ENCODE measurements around the gene TMEM255B. TPM values are rescaled to one million over a fixed set of nuclear protein-coding genes. Genes with fewer than 3 reads are reported as not detected.

Gene TMEM255B
- total RNA-seq, 1 donor from 2014 or later: 8.4 TPM

GRCh38 chr13:113855012-113855921 lies 96.2 kb downstream of the TMEM255B start:
- peaks cover 33% of the 10 kb centered on the region for H3K4me1 ChIP-seq (ENCODE audit: insufficient read depth, low read length)
- H3K9ac ChIP-seq (ENCODE audit: low read length): no peak overlapping the region
- no peaks in the 10 kb centered on the region for H3K9me3 ChIP-seq (ENCODE audit: insufficient read depth, low read depth, low read length)
- H3K4me3 ChIP-seq (ENCODE audit: insufficient read depth, low read depth, low read length): no peak overlapping the region
- Mint-ChIP-seq H3K4me1 (ENCODE audit: low read depth, unreplicated experiment) (peaks cover 41% of the 10 kb centered on the region), H3K27me3 (ENCODE audit: low read depth, unreplicated experiment) (no peaks in the 10 kb centered on the region), H3K9me3 (ENCODE audit: unreplicated experiment) (no peaks in the 10 kb centered on the region), H3K27ac (ENCODE audit: unreplicated experiment) (peak overlapping the region; percentile 65), H3K36me3 (ENCODE audit: low read depth, unreplicated experiment) (peaks cover 15% of the 10 kb centered on the region), H3K4me3 (ENCODE audit: unreplicated experiment) (no peak overlapping the region)
- H3K36me3 ChIP-seq (ENCODE audit: insufficient read depth, low read length): peaks cover 18% of the 10 kb centered on the region
- no peak overlapping the region for H2AFZ ChIP-seq (ENCODE audit: low read depth, low read length)
- no peak overlapping the region for H3K4me2 ChIP-seq (ENCODE audit: low read length)
- FAIRE-seq (no peak), DNase-seq (ENCODE audit: low read depth) (no peak)
- peaks cover 100% of the 10 kb centered on the region for H3K79me2 ChIP-seq (ENCODE audit: insufficient read depth, low read length)
- H4K20me1 ChIP-seq (ENCODE audit: insufficient read depth, low read length): peaks cover 90% of the 10 kb centered on the region
- TF ChIP-seq CTCF (IDR thresholded peaks at IDR 0.05; ENCODE audit: insufficient read depth, low read depth, low read length) (no peak), EZH2 (IDR thresholded peaks at IDR 0.05; ENCODE audit: insufficient read depth, low read length) (no peak)
- H3K27ac ChIP-seq (ENCODE audit: low read depth, low read length): no peak overlapping the region
- H3K27me3 ChIP-seq (ENCODE audit: insufficient read depth, low read length): no peaks in the 10 kb centered on the region

DNA sequence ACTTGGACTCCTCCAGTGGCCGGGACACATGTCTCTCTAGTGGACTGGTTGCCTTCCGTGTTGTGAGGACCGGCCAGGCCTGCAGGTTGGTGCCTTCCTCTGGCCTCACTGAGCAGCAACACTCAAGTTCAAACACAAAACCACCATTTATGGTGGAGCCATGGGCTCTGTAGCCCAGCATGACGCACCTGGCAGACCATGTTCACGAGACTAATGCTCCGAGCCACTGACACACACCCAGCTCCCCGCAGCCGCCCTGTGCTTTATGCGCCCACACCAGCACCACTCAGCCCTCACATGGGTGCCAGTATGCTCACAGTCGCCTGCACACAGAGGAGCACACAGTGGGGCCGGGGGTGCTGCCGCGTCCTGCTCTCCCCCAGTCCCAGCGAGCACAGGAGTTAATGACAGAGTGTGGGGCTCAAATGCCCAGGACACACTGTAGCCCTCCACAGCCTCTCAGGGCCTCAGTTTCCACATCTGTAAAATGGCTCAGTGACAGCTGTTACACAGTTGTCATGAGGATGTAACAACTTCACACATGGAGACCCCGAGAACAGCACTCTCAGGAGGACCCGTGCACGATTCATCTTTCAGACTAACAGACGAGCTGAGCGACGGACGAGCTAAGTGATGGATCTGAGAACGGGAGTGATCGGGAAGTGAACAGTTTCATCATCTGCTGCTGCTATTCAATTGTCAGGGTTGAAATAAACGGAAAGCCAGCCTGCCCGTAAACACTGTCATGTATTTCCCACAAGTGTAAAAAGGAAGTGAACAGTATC lies 97.1 kb downstream of the TMEM255B start:
- H3K36me3 Mint-ChIP-seq (ENCODE audit: low read depth, unreplicated experiment): peaks cover 15% of the 10 kb centered on the region
- H3K4me1 Mint-ChIP-seq (ENCODE audit: low read depth, unreplicated experiment): peaks cover 47% of the 10 kb centered on the region

More for the DNA sequence above, 97.1 kb downstream of the TMEM255B start:
- H3K79me2 ChIP-seq (ENCODE audit: insufficient read depth, low read length): peaks cover 100% of the 10 kb centered on the region
- no peaks in the 10 kb centered on the region for H3K9me3 Mint-ChIP-seq (ENCODE audit: unreplicated experiment)
- H3K4me2 ChIP-seq (ENCODE audit: low read length): peak overlapping the region; percentile 36
- peaks cover 42% of the 10 kb centered on the region for H3K4me1 ChIP-seq (ENCODE audit: insufficient read depth, low read length)
- H2AFZ ChIP-seq (ENCODE audit: low read depth, low read length): no peak overlapping the region
- H3K27ac ChIP-seq (ENCODE audit: low read depth, low read length): no peak overlapping the region
- TF ChIP-seq EZH2 (IDR thresholded peaks at IDR 0.05; ENCODE audit: insufficient read depth, low read length): no peak
- no peak for TF ChIP-seq CTCF (IDR thresholded peaks at IDR 0.05; ENCODE audit: insufficient read depth, low read depth, low read length)
- no peak overlapping the region for H3K9ac ChIP-seq (ENCODE audit: low read length)
- no peaks in the 10 kb centered on the region for H3K9me3 ChIP-seq (ENCODE audit: insufficient read depth, low read depth, low read length)
- H4K20me1 ChIP-seq (ENCODE audit: insufficient read depth, low read length): peaks cover 90% of the 10 kb centered on the region
- peaks cover 18% of the 10 kb centered on the region for H3K36me3 ChIP-seq (ENCODE audit: insufficient read depth, low read length)
- DNase-seq (ENCODE audit: low read depth) (no peak), FAIRE-seq (no peak)
- peak overlapping the region; percentile 65 for H3K27ac Mint-ChIP-seq (ENCODE audit: unreplicated experiment)
- H3K4me3 Mint-ChIP-seq (ENCODE audit: unreplicated experiment): peak overlapping the region; percentile 29
- H3K27me3 ChIP-seq (ENCODE audit: insufficient read depth, low read length): no peaks in the 10 kb centered on the region
- no peak overlapping the region for H3K4me3 ChIP-seq (ENCODE audit: insufficient read depth, low read depth, low read length)
- H3K27me3 Mint-ChIP-seq (ENCODE audit: low read depth, unreplicated experiment): no peaks in the 10 kb centered on the region
